GM12874 (cell line): ENCODE measurements around the gene COL28A1.

Experiments used
- TF ChIP-seq, protein P1 (sequence below): IDR thresholded peaks from 2 replicates; pipeline ENCODE4 v1.5.1; 2011; ENCODE audit warnings: low read depth, mild to moderate bottlenecking, control low read depth, low read length, moderate library complexity; ENCODE audit not compliant: insufficient read depth

The COL28A1 gene

DNA sequence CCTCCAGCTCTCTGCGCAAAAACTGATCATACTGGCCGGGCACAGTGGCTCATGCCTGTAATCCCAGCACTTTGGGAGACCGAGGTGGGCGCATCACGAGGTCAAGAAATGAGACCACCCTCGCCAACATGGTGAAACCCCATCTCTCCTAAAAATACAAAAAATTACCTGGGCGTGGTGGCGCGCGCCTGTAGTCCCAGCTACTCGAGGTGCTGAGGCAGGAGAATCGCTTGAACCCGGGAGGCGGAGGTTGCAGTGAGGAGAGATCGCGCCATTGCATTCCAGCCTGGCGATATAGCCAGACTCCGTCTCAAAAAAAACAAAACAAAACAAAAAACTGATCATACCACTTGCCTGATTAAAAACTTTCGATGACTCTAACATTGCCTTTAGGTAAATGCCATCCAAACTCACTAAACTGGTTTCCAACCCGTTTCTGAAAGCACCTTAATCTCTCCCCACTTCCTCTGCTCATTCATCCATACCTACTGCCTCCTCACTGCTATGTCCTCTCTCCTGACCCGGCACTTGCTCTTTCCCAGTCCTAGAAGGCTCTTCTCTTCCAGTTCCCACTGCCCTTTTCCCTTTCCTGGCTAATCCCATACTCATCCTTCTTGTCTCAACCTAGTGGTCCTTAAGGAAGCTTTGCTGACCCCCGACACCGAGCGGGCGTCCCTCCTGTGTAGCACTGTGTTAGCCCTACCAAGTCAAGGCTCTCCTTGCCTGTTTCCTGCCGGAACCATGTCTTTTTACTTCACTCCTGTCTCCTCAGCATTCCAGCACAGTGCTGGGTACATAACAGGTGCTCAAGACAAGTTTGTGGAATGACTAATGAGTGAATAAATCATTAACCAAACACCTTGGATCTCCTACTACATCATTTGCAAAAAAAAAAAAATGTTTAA is 30.3 kb upstream of the COL28A1 start:
- TF ChIP-seq, protein P1, sequence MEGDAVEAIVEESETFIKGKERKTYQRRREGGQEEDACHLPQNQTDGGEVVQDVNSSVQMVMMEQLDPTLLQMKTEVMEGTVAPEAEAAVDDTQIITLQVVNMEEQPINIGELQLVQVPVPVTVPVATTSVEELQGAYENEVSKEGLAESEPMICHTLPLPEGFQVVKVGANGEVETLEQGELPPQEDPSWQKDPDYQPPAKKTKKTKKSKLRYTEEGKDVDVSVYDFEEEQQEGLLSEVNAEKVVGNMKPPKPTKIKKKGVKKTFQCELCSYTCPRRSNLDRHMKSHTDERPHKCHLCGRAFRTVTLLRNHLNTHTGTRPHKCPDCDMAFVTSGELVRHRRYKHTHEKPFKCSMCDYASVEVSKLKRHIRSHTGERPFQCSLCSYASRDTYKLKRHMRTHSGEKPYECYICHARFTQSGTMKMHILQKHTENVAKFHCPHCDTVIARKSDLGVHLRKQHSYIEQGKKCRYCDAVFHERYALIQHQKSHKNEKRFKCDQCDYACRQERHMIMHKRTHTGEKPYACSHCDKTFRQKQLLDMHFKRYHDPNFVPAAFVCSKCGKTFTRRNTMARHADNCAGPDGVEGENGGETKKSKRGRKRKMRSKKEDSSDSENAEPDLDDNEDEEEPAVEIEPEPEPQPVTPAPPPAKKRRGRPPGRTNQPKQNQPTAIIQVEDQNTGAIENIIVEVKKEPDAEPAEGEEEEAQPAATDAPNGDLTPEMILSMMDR: no peak

- TF ChIP-seq, protein P1: no peak
These were observed 29.5 kb upstream of the COL28A1 start for GRCh38 chr7:7565018-7565680.

- TF ChIP-seq, protein P1: no peak
These were observed 28.7 kb upstream of the COL28A1 start for GRCh38 chr7:7564323-7564780.

DNA sequence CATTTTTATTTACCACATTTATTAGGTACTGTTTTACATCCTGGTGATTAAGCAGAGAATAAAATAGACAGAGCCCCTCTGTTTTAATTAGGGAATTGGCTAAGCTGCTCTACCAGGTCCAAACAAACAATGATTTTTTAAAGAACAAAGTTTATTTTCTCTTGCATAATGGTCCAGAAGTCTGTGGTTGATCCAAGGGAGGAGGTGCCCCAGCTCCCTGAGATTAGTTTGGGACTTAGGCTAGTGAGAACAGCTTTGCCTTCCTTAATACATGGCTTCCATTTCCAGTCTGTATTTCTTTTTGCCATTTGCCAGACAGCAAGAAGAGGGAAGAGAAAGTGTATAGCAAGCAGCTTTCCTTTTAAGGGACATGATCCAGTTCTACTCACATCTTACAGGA is 28.1 kb upstream of the COL28A1 start:
- TF ChIP-seq, protein P1: no peak

GRCh38 chr7:7563269-7563668 is 27.6 kb upstream of the COL28A1 start:
- TF ChIP-seq, protein P1: no peak

DNA sequence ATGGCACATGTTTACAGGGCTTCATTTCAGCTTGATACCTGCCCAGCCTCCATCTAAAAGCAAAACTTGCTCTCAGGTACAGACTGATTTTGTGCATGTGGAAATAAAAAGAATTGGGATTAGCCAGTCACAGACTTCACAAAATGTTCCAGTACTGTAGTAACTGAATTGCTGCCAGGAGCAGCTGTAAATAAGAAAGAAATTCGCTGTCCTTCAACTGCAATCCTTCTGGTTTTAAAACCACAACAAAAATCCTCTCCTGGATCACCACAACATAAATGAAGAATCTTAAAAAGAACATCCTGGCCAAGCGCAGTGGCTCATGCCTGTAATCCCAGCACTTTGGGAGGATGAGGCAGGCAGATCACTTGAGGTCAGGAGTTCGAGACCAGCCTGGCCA is 27.1 kb upstream of the COL28A1 start:
- TF ChIP-seq, protein P1: no peak

GRCh38 chr7:7557252-7557651 is 21.6 kb upstream of the COL28A1 start:
- TF ChIP-seq, protein P1: no peak
